Glomerular endothelial cell (primary cell): Measurements from ENCODE around the gene ADARB2. TPM values are rescaled to one million over a fixed set of nuclear protein-coding genes. Genes with fewer than 3 reads are reported as not detected.
"Not testable (repeated sequence)": the region's sequence is repeated elsewhere in the genome, so short reads cannot be mapped to it uniquely, and the experiment has no call there.

Experiments
- DNase-seq: peaks from one replicate; pipeline ENCODE4 v3.0.0-alpha.2; 2011; ENCODE audit warnings: low read depth, low spot score; ENCODE audit errors: extremely low read depth
- total RNA-seq: library from RNA; depleted of rRNA; stranded (reverse); fragments of >200 nt; gene quantifications from 2 replicates; pipeline ENCODE4 v1.2.3, GENCODE V29; 2015

Gene ADARB2
- total RNA-seq, 1 donor from 2014 or later, result 0.23 TPM

- DNase-seq, result no peak
Measured at GRCh38 chr10:1451362-1451888, 285.9 kb downstream of the ADARB2 start.

DNA sequence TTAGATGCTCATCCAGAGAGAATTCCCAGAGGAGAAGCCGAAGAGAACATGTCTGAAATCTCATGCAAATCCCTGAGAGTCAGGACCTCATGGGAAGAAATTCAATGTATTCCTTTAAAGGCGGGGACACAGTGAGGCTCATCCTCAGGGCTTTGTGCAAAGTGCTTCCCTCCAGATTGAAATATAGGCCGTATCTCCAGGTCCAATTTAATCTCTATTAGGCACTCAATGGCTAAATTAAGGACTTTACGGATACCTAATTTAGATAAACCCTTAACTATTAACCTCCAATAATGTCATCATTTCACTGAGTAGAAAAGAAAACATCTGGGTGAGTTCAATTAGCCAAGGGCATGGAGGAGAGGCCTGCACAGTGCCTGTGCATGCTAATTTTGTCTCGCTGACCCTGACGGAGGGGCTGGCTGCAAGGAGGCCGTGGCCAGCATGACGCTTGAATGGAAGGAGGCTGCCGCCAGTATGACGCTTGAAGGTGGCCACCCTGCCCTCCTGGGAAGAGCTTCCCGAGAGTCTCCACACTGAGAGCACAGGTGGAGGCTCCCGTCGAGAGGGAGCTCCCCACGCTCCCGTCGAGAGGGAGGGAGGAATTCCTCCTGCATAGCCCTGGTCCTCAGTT is 287.6 kb downstream of the ADARB2 start:
- no peak for DNase-seq

DNA sequence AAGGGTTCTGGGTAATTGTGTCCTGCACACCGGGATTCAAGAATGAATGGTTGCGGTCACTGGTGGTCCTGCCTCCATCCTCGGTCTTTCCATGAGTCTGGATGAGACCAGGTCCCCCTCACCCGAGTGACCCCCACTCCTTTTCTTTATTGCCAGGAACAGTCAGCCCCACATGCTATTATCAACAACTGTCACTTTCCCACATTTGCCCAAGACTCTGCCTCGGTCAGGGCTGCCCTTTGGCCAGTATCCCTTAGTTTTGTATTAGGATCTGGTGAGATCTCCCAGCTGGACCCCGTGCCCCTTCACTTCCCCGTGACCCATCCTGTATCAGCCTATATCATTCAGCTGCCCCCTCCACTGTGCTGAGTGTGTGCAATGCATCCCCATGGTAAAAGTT is 288.3 kb downstream of the ADARB2 start:
- DNase-seq, result no peak

GRCh38 chr10:1448252-1448930 is 288.9 kb downstream of the ADARB2 start:
- no peak for DNase-seq

- no peak for DNase-seq
Measured at GRCh38 chr10:1444826-1445225, 292.5 kb downstream of the ADARB2 start.

- no peak for DNase-seq
Measured at GRCh38 chr10:1440897-1441296, 296.4 kb downstream of the ADARB2 start.

- no peak for DNase-seq
Measured at GRCh38 chr10:1434912-1435692, 302.2 kb downstream of the ADARB2 start.

- no peak for DNase-seq
Measured at GRCh38 chr10:1434202-1434601, 303.1 kb downstream of the ADARB2 start.

DNA sequence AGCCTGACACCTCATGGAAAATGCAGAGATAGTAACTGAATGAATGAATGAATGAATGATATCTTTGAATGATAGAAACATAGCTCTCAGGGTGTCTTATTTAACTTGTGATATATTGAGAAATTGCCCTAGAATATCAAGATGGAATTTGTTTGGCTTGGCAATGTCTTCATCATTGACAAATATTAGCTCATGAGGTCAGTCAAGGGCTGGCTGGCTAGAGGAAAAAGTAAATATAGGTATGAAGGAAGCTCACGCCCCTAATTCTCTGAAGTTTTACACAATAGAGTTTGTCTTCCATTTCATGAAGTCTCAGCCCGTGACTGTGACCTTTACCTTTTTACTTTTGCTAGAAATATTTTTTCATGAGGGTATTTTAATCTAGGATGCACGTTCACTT is 305.2 kb downstream of the ADARB2 start:
- DNase-seq, result no peak

DNA sequence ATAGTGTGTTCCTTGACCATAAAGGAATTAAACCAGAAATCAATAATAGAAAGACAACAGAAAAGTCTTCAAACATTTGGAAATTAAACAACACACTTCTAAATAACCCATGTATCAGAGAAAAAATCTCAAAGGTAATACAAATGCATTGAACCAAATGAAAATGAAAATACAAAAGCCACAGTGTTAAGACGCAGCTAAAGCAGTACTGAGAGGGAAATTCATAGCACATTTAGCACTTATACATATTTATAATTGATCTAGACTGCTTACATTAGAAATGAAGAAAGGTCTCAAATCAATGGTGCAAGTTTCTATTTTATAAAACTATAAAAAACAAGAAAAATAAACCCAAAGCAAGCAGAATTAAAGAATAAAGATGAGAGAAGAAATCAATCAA is 306.1 kb downstream of the ADARB2 start:
- DNase-seq, result no peak

- not testable (repeated sequence) for DNase-seq
Measured at GRCh38 chr10:1427521-1428186, 309.7 kb downstream of the ADARB2 start.

GRCh38 chr10:1426786-1427185 is 310.5 kb downstream of the ADARB2 start:
- no peak for DNase-seq

DNA sequence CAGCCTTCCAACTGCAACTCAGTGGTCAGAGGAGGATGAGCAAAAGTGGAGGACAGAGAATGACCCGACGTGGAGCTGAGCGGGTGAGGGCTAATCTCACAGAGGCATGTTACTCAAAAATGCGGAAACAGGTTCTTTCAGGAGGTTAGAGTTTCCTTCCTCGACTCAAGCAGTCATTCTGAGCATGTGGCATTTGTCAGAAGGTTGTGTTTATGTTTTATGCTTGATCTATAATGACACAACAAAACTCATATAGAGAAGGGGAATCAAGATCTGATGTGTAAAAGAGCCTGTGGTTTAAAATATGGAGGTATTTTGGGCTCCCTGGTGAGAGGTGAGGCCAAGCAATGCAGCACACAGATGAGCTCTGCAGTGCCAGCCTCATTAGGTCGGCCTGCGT is 311.4 kb downstream of the ADARB2 start:
- no peak for DNase-seq

DNA sequence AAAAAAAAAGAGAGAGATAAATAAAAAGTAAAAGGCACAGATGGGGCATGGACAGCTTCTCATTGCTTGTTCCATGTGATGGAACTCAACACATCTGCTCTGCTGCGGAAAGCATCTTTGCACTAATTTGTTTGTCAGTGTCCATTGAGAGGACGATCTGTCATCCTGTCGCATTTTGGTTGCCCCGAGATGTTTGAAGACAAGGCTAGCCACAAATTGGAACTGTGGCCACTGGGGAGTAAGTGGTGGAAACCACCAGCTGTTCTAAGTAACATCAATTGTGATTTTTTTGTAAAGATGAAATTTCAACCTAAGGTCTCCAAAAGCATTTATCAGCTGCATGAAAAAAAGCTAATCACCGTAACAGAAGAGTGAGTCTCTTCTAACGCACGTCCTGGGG is 312.7 kb downstream of the ADARB2 start:
- no peak for DNase-seq

- DNase-seq, result no peak
Measured at GRCh38 chr10:1423676-1424253, 313.6 kb downstream of the ADARB2 start.

DNA sequence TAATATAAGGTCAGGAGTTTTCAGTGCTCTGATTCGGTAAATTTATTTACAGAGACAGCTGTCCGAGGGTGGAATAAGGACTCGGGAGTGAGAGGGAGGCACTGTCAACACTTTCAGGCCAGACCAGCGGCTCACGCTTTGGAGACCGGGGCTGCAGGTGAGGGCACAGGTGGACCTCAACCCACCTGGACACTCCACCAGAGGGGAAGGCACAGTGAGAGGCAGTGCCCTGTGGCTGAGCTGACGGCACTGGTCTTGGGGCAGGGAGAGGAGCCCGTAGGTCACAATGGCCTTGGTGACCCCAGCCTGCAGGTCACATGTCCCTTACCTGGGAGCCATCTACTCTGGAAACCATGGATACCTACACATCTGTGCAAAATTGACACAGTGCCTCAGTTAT is 315.1 kb downstream of the ADARB2 start:
- no peak for DNase-seq

- DNase-seq, result no peak
Measured at GRCh38 chr10:1420661-1421362, 316.5 kb downstream of the ADARB2 start.

DNA sequence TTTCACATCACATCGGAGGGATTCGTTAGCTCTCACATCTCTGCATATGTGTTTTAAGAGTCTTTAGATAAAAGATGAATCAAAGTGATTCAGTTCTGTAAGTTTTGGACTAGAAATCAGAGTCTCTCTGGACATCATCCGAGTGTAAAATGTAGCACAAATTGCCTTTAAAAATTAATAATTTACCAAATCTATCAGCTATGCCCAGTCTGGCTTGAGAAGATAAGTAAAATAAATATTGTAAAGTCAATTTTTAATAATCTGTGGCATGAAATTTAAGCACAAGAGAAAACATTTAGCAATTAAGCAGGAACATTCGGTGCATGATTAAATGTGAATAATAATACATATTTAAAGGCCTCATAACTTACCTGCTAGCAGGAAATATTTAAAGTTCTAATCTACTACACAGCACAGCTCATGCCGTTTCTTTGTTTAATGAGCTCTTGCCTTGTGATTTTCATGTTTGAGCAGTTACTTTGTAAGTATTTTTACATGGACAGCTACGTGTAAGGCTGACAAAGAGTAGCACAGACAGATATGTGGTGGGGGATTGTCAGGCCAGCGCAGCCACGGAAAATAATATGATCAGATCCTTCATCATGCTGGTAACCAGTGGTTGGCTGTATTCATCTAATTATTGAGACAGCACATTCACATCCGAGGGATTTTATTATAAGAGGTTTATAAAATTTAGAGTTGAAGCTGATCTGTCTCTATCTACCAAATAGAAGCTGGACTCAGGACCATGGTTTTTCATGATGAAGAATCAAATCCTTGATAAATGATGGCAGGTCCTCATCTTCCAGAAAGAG is 317.3 kb downstream of the ADARB2 start:
- DNase-seq, result no peak

DNA sequence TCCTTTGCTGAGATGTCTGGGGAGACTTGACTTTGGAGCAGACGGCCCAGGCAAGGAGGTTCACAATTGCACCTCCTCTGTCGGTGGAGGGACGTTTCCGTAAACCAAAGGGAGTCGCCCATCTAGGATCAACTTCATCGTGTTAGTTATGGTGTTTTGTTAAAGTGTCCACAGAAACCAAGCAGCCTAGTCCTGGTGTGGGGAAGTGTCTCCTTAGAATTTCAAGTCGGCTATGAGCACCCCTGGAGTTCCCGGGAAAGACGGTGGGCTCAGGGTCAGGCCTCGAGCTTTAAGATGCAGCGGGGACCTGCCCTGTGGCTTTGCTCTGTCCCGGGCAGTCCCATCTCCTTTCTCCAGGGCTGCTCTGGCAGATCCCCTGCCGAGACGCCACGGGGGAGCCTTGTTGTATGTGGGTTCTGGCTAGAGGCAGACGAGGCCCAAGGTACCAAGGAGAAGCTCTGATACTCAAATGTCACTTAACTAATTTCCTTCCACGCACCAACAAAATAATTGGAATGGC is 319.2 kb downstream of the ADARB2 start:
- DNase-seq, result no peak
